ENCODE results near the gene DIP2C. TPM values are rescaled to one million over a fixed set of nuclear protein-coding genes. Genes with fewer than 3 reads are reported as not detected.
"Not testable (repeated sequence)": the region's sequence is repeated elsewhere in the genome, so short reads cannot be mapped to it uniquely, and the experiment has no call there.

The DIP2C gene
- total RNA-seq, 2 experiments from 2014 or later = 0.85 to 0.95 TPM

- no peaks in the 10 kb centered on the region for H3K27me3 Mint-ChIP-seq
- TF ChIP-seq CTCF (IDR thresholded peaks at IDR 0.05) = no peak
- H3K27ac Mint-ChIP-seq = no peak overlapping the region
- peaks cover 32% of the 10 kb centered on the region for H3K4me1 Mint-ChIP-seq (ENCODE audit: low read depth)
- H3K36me3 Mint-ChIP-seq (ENCODE audit: low read depth) = no peaks in the 10 kb centered on the region
- CTCF ChIA-PET = no interaction called here
- intact Hi-C loops (cut with micrococcal nuclease) = no loop called here
- DNase-seq (no peak), ATAC-seq (no peak)
- no peak overlapping the region for H3K4me3 Mint-ChIP-seq
- POLR2A ChIA-PET = interaction anchor here (0.7 kb wide), 1 partner anchor 9 kb away, joined by 3 read pairs; no protein-coding TSS in a partner anchor
- no peaks in the 10 kb centered on the region for H3K9me3 Mint-ChIP-seq
Measured at GRCh38 chr10:326350-326749, 363.1 kb downstream of the DIP2C start.

- no peak for TF ChIP-seq CTCF (IDR thresholded peaks at IDR 0.05)
- ATAC-seq (no peak), DNase-seq (no peak)
- H3K4me1 Mint-ChIP-seq (ENCODE audit: low read depth) = peaks cover 30% of the 10 kb centered on the region
- H3K36me3 Mint-ChIP-seq (ENCODE audit: low read depth) = no peaks in the 10 kb centered on the region
- ChIA-PET POLR2A (interaction anchor here (0.7 kb wide), 1 partner anchor 10 kb away, joined by 3 read pairs; no protein-coding TSS in a partner anchor), CTCF (no interaction called here)
- H3K9me3 Mint-ChIP-seq = no peaks in the 10 kb centered on the region
- no peaks in the 10 kb centered on the region for H3K27me3 Mint-ChIP-seq
- H3K27ac Mint-ChIP-seq = no peak overlapping the region
- H3K4me3 Mint-ChIP-seq = no peak overlapping the region
- intact Hi-C loops (cut with micrococcal nuclease) = no loop called here
Measured at GRCh38 chr10:325282-325681, 364.2 kb downstream of the DIP2C start.

DNA sequence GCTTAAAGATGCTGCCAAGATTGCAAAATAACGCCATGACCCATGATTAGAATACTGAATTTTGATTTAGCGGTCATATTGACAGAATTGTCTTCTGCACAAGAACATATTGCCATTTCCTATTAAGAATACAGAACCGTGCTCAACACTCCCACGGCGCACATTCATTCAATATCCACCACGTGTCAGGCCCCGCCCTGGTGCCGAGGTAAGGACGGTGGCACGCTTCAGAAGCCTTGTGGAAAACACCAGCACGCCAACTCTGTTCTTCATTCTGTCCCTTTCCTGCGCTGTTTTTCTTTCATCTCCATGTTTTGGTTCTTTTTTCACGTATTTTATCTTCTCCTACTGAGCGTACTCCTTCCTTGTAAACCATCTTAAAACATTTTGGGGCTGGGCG lies 364.9 kb downstream of the DIP2C start:
- no peak overlapping the region for H3K4me3 Mint-ChIP-seq
- peaks cover 24% of the 10 kb centered on the region for H3K4me1 Mint-ChIP-seq (ENCODE audit: low read depth)
- CTCF ChIA-PET = no interaction called here
- POLR2A ChIA-PET = no interaction called here
- no peak for TF ChIP-seq CTCF (IDR thresholded peaks at IDR 0.05)
- H3K9me3 Mint-ChIP-seq = no peaks in the 10 kb centered on the region
- intact Hi-C loops (cut with micrococcal nuclease) = no loop called here
- H3K27me3 Mint-ChIP-seq = no peaks in the 10 kb centered on the region
- no peaks in the 10 kb centered on the region for H3K36me3 Mint-ChIP-seq (ENCODE audit: low read depth)
- DNase-seq (peak; percentile 14), ATAC-seq (no peak)
- no peak overlapping the region for H3K27ac Mint-ChIP-seq

GRCh38 chr10:323651-324293 lies 365.7 kb downstream of the DIP2C start:
- peak; percentile 99 for ATAC-seq
- Mint-ChIP-seq H3K27ac (no peak overlapping the region), H3K4me1 (ENCODE audit: low read depth) (peaks cover 16% of the 10 kb centered on the region), H3K4me3 (peak overlapping the region; percentile 22), H3K27me3 (no peaks in the 10 kb centered on the region), H3K36me3 (ENCODE audit: low read depth) (no peaks in the 10 kb centered on the region), H3K9me3 (no peaks in the 10 kb centered on the region)
- POLR2A ChIA-PET = no interaction called here
- no peak for TF ChIP-seq CTCF (IDR thresholded peaks at IDR 0.05)
- intact Hi-C loops (cut with micrococcal nuclease) = no loop called here
- CTCF ChIA-PET = no interaction called here
- DNase-seq = peak; percentile 71

DNA sequence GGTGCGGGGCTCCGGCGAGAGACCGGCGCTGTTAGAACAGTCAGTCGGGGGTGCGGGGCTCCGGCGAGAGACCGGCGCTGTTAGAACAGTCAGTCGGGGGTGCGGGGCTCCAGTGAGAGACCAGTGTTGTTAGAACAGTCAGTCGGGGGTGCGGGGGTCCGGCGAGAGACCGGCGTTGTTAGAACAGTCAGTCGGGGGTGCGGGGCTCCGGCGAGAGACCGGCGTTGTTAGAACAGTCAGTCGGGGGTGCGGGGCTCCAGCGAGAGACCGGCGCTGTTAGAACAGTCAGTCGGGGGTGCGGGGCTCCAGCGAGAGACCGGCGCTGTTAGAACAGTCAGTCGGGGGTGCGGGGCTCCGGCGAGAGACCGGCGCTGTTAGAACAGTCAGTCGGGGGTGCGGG lies 366.4 kb downstream of the DIP2C start:
- peaks cover 15% of the 10 kb centered on the region for H3K4me1 Mint-ChIP-seq (ENCODE audit: low read depth)
- H3K27me3 Mint-ChIP-seq; POLR2A ChIA-PET; H3K27ac Mint-ChIP-seq; intact Hi-C loops (cut with micrococcal nuclease); H3K36me3 Mint-ChIP-seq (ENCODE audit: low read depth); CTCF ChIA-PET; ATAC-seq; H3K4me3 Mint-ChIP-seq; H3K9me3 Mint-ChIP-seq; DNase-seq: not testable (repeated sequence)
